GM12878 (cell line): ENCODE results near the gene ATF7IP. TPM values are rescaled to one million over a fixed set of nuclear protein-coding genes. Genes with fewer than 3 reads are reported as not detected.

Source experiments
- BCLAF1 ChIP-seq: fragments of 450-650 bp; IDR thresholded peaks from 2 replicates; pipeline ENCODE4 v1.6.1; 2017; ENCODE audit warnings: antibody characterized with exemption, mild to moderate bottlenecking, moderate library complexity
- ETV6 ChIP-seq, 2 experiments: fragments of 450-650 bp in 1 of 2; IDR thresholded peaks in 1 of 2; conservative IDR thresholded peaks in 1 of 2; 2 replicates each; pipeline ENCODE4 v1.6.1; 2014; ENCODE audit warnings: antibody characterized with exemption in 1 of 2, borderline replicate concordance in 1 of 2, low read depth in 1 of 2, mild to moderate bottlenecking in 1 of 2, moderate library complexity in 1 of 2
- MXI1 ChIP-seq: fragments of 150-350 bp; IDR thresholded peaks from 2 replicates; pipeline ENCODE4 v1.6.1; 2011; ENCODE audit warnings: low read depth, mild to moderate bottlenecking, inconsistent platforms, low read length, improper control_type of control experiment
- SKIL ChIP-seq: fragments of 450-650 bp; IDR thresholded peaks from 2 replicates; pipeline ENCODE4 v1.6.1; 2017; ENCODE audit warnings: mild to moderate bottlenecking, low read depth, inconsistent platforms; ENCODE audit not compliant: poor library complexity, severe bottlenecking
- SREBF1 ChIP-seq: IDR thresholded peaks from 2 replicates; pipeline ENCODE4 v1.6.1; 2012; ENCODE audit warnings: mild to moderate bottlenecking, low read length
- polyA plus RNA-seq, 11 experiments: library from polyadenylated mRNA; depleted of rRNA in 4 of 11; unstranded in 6 of 11; stranded (reverse) in 5 of 11; fragments of >200 nt; fragmentation: Nextera tagmentation in 4 of 11; fragmentation: Illumina TruSeq in 1 of 11; extraction: Ambion mirVana in 4 of 11; extraction: Trizol in 1 of 11; gene quantifications; 1 replicate in 1 of 11; 2 replicates in 10 of 11; pipeline versions ENCODE4 v1.2.1 to v1.2.3, GENCODE V29; 2011 to 2016; ENCODE audit warnings: inconsistent platforms in 2 of 11, missing spikeins in 2 of 11, low read depth in 1 of 11
- total RNA-seq, 4 experiments: library from RNA; depleted of rRNA in 3 of 4; stranded (reverse); fragments of >200 nt in 3 of 4; fragmentation: Illumina TruSeq in 1 of 4; extraction: Trizol in 1 of 4; gene quantifications; 2 replicates each; pipeline versions ENCODE4 v1.2.1 to v1.2.3, GENCODE V29; 2013 to 2021

Gene ATF7IP
- total and polyA plus RNA-seq, 10 of the 15 experiments (the other 5 are each of a cell fraction or from before 2014, with no cell fraction given) = 6.2 to 66.6 (median 29.3) TPM

GRCh38 chr12:14410841-14411569 is 45.5 kb downstream of the ATF7IP start (continued):
- no peak for TF ChIP-seq SKIL
- TF ChIP-seq ETV6 (conservative IDR thresholded peaks at IDR 0.05 in 1 of 2, IDR thresholded peaks at IDR 0.05 in 1 of 2; ENCODE audit: borderline replicate concordance in 1 of 2, low read depth in 1 of 2) = no peak
- no peak for TF ChIP-seq SREBF1
- TF ChIP-seq BCLAF1 = no peak
- no peak for TF ChIP-seq MXI1
- TF ChIP-seq, all 136 proteins: peak for 0
